RWPE1 (cell line): Measurements from ENCODE around the gene NR5A1.

Experiments
- CTCF ChIA-PET: fragments of 350-600 bp; sonication (Branson Sonifier 250); formaldehyde crosslinking; extraction: SDS; loops from one replicate; lab custom pipeline; 2021; lab: Yijun Ruan, JAX
- POLR2A ChIA-PET: fragments of 400-600 bp; formaldehyde crosslinking; extraction: SDS; loops from one replicate; lab custom pipeline; 2020; ENCODE audit warnings: antibody characterized with exemption; ENCODE audit not compliant: low non-redundant PET; lab: Yijun Ruan, JAX
- DNase-seq: peaks from one replicate; pipeline ENCODE4 v3.0.0; 2012; ENCODE audit warnings: low spot score
- H3K27ac ChIP-seq: fragments of 450-650 bp; 2 replicates; pipeline ENCODE4 v1.5.1; 2017
- TF ChIP-seq, protein P1 (sequence below): fragments of 450-650 bp; conservative IDR thresholded peaks from 2 replicates; pipeline ENCODE4 v1.5.1; 2017; ENCODE audit warnings: low read depth, mild to moderate bottlenecking

The NR5A1 gene

DNA sequence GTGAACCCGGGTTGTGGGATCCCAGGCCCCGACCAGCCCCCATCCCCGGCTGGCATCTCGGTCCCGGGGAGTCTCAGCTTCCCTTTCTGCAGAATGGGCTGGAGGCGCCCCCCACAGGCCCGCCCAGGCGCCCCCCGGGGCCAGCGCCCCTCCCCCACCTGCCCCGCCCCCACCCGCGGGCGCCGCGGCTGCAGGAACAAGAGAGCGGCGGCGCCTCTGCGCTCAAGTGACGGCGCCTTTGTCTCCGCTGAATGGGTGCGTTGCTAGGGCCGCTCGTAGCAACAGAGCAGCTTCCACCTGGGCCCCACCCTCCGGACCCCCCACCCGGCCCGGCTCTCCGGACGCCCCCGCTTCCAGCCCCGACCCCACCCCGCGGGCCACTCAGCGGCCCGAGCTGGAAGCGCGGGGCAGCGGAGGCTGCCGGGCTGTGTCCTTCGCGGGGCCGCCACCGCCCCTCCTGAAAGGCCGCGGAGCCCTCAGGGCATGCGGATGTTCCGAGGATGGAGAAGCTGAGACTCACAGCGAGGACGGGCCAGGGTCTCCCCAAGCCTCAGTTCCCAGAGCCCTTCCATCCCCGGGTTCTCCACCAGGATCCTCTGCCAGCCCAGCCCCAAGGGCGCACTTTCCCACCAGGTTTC, 29.4 kb downstream of the NR5A1 start:
- no peak for DNase-seq
- H3K27ac ChIP-seq: no peak overlapping the region
- POLR2A ChIA-PET: no interaction called here
- TF ChIP-seq, protein P1, sequence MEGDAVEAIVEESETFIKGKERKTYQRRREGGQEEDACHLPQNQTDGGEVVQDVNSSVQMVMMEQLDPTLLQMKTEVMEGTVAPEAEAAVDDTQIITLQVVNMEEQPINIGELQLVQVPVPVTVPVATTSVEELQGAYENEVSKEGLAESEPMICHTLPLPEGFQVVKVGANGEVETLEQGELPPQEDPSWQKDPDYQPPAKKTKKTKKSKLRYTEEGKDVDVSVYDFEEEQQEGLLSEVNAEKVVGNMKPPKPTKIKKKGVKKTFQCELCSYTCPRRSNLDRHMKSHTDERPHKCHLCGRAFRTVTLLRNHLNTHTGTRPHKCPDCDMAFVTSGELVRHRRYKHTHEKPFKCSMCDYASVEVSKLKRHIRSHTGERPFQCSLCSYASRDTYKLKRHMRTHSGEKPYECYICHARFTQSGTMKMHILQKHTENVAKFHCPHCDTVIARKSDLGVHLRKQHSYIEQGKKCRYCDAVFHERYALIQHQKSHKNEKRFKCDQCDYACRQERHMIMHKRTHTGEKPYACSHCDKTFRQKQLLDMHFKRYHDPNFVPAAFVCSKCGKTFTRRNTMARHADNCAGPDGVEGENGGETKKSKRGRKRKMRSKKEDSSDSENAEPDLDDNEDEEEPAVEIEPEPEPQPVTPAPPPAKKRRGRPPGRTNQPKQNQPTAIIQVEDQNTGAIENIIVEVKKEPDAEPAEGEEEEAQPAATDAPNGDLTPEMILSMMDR: no peak
- CTCF ChIA-PET: interaction anchor here (0.8 to 1.9 kb wide), 2 partner anchors 61 to 205 kb away, joined by 3 to 5 read pairs; no protein-coding TSS in a partner anchor

DNA sequence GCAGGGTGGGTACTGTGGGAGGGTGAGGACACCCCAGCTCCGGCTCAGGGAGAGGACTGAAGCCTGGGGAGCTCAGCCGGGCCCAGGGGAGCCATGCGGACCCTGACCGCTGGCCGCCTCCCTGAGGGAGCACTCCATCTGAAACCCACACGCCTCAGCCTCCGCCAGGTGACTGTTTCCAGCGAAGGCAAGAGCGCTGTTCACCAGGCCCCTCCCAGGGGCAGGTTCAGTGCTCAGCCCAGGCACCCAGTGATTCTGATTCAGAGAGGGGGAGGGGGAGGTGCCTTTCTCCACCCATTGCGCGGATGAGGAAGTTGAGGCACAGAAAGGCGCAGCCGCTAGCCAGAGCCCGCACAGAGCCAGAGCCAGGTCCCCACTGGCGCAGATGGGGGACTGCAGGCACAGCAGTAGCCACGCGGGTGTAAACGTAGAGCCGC, 30.0 kb downstream of the NR5A1 start:
- ChIA-PET CTCF (interaction anchor here (1.9 kb wide), 1 partner anchor 61 kb away, joined by 5 read pairs; no protein-coding TSS in a partner anchor), POLR2A (no interaction called here)
- TF ChIP-seq, protein P1: no peak
- DNase-seq: no peak
- no peak overlapping the region for H3K27ac ChIP-seq

DNA sequence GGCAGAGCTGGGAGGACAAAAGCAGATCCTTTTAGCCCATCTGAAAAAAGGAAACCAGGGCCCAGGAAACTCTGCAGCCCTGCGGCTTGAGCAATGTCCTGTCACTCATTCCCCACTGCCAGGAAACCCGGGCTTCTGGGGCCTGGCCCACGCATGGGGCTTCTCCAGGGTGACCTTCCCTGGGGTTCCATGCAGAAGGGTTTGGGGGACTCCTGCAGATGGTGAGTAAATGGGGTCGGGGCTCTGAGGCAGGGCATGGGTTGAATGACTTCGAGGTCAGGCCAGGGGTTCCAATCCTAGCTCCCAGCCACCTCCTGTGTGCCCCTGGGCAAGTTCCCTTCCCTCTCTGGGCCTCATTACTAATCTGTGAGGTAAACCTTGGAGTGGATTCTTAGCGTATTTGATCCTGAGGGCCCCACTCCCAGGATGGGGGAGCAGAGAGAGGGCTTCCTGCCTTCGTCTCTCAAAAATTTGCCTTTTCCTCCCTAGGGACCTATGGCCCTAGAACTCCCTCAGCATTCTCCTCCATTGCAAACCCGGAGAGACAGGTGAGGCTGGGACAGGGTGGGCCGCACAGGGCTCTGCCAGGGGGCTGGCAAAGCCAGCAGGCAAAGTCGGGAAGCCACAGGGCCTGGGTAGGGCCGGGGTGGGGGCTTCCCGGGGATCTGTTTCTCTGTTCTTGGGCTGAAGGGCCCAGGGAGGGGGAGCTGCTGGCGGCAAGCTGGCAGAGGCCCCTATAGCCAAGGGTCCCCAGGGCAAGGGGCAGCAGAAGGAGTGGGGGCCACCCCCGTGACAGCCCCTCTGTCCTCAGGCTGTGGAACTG, 31.1 kb downstream of the NR5A1 start:
- no peak overlapping the region for H3K27ac ChIP-seq
- ChIA-PET POLR2A (no interaction called here), CTCF (no interaction called here)
- no peak for DNase-seq
- TF ChIP-seq, protein P1: no peak

DNA sequence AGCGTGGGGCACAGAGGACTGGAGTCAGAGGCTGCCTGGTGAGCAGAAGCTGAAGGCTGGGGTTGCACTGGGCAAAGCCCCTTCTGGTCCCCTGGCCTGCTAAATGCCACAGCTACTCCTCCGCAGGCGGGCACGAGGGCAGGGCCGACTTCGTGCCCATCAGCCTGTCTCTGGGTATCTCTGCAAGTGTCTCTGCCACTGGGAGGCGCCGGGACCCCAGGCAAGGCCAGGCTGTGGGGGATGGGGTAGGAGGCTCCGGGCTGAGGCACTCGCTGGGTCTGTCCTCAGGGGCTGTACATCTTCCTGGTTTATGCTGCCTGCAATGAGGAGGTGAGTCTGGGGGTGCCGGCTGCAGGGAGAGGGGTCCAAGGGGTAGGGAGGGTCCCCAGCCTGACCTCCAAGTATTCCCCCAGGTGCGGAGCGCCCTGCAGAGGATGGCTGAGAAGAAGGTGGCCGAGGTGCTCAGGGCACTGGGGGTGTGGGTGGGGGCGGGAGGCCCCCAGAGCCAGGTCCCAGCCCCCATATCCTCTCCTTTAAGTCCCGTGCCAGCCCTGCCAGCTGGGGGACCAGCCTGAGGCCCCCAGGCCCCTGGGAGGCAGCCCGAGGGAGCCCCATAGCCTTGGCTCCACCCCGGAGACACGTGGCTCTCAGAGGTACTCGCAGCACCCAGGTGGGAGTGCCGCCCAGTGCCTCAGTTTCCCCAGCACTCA, 31.9 kb downstream of the NR5A1 start:
- DNase-seq: no peak
- ChIA-PET CTCF (interaction anchor here (0.7 kb wide), 1 partner anchor 23 kb away, joined by 7 read pairs; no protein-coding TSS in a partner anchor), POLR2A (no interaction called here)
- TF ChIP-seq, protein P1: no peak
- H3K27ac ChIP-seq: no peak overlapping the region

DNA sequence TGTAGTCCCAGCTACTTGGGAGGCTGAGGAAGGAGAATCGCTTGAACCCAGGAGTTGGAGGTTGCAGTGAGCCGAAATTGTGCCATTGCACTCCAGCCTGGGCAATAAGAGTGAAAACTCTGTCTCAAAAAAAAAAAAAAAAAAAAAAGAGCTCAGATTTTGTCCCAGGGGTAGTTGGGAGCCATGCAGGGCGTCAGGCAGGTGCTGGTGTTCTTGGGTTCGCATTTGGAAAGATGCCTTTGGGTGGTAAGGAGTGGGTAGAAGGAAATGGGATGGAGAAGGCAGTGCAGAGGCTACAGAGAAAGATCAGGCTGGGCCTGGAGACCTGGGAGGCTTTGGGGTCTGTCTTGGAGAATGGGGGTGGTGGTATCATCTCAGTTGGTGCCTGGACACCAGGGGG, 33.0 kb downstream of the NR5A1 start:
- H3K27ac ChIP-seq: no peak overlapping the region
- DNase-seq: no peak
- TF ChIP-seq, protein P1: no peak
- POLR2A ChIA-PET: no interaction called here
- CTCF ChIA-PET: interaction anchor here (0.5 to 0.7 kb wide), 3 partner anchors 22 to 64 kb away, joined by 3 to 7 read pairs (median 3); no protein-coding TSS in a partner anchor

DNA sequence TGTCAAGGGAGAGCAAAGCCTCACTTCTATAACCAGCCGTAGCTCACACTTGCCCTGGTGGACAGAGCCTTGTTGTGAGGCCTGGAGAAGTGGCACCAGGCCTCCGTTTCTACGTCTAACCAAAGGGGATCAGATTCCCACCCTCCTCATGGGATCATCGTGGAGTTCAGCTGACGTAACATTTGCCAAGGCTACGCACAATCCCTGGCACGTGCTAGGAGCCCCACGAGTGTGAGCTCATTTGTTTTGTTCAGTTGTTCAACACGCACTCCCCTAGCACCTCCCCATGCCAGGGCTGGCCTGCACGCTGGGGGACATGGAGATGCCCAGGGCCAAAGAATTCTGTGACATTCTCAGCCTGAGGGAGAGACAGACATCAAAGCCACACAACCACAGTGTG, 33.9 kb downstream of the NR5A1 start:
- ChIA-PET CTCF (no interaction called here), POLR2A (no interaction called here)
- no peak overlapping the region for H3K27ac ChIP-seq
- no peak for DNase-seq
- TF ChIP-seq, protein P1: no peak
